GM23248 (cell line): ENCODE results near the gene DENND11. TPM values are rescaled to one million over a fixed set of nuclear protein-coding genes. Genes with fewer than 3 reads are reported as not detected.

Experiments
- DNase-seq: peaks from one replicate; pipeline ENCODE4 v3.0.0-alpha.2; 2015
- H2AFZ ChIP-seq: fragments of 200-600 bp; sonication (generic); 2 replicates; pipeline ENCODE4 v1.6.1; 2016; ENCODE audit warnings: antibody characterized with exemption
- H3F3A ChIP-seq: fragments of 200-600 bp; sonication (generic); 2 replicates; pipeline ENCODE4 v1.6.1; 2016; ENCODE audit warnings: mild to moderate bottlenecking, antibody characterized with exemption, mixed run types; ENCODE audit not compliant: insufficient read depth
- H3K27ac ChIP-seq: fragments of 200-600 bp; sonication (generic); 2 replicates; pipeline ENCODE4 v1.5.1; 2016; ENCODE audit warnings: mild to moderate bottlenecking
- H3K27me3 ChIP-seq: fragments of 200-600 bp; sonication (generic); replicated peaks from 2 replicates; pipeline ENCODE4 v1.6.1; 2016; ENCODE audit warnings: mild to moderate bottlenecking; ENCODE audit not compliant: insufficient read depth
- H3K36me3 ChIP-seq: fragments of 200-600 bp; sonication (generic); 2 replicates; pipeline ENCODE4 v1.6.1; 2016; ENCODE audit warnings: low read depth, mild to moderate bottlenecking
- H3K4me1 ChIP-seq: fragments of 200-600 bp; sonication (generic); 2 replicates; pipeline ENCODE4 v1.6.1; 2016; ENCODE audit warnings: mild to moderate bottlenecking; ENCODE audit not compliant: insufficient read depth
- H3K4me2 ChIP-seq: fragments of 200-600 bp; sonication (generic); one replicate; pipeline ENCODE4 v1.6.1; 2016; ENCODE audit warnings: mild to moderate bottlenecking; ENCODE audit not compliant: unreplicated experiment
- H3K4me3 ChIP-seq: fragments of 200-600 bp; sonication (generic); 2 replicates; pipeline ENCODE4 v1.5.1; 2016; ENCODE audit warnings: mild to moderate bottlenecking
- H3K79me2 ChIP-seq: fragments of 200-600 bp; sonication (generic); 2 replicates; pipeline ENCODE4 v1.6.1; 2016; ENCODE audit warnings: mild to moderate bottlenecking; ENCODE audit not compliant: insufficient read depth
- H3K9ac ChIP-seq: fragments of 200-600 bp; sonication (generic); 2 replicates; pipeline ENCODE4 v1.6.1; 2016; ENCODE audit warnings: mild to moderate bottlenecking
- H3K9me2 ChIP-seq: fragments of 200-600 bp; sonication (generic); 2 replicates; pipeline ENCODE4 v1.6.1; 2016; ENCODE audit warnings: mixed run types, mild to moderate bottlenecking, moderate library complexity; ENCODE audit not compliant: insufficient read depth
- H3K9me3 ChIP-seq: fragments of 200-600 bp; sonication (generic); one replicate; pipeline ENCODE4 v1.6.1; 2017; ENCODE audit warnings: low read depth
- H4K20me1 ChIP-seq: fragments of 200-600 bp; sonication (generic); 2 replicates; pipeline ENCODE4 v1.6.0; 2016; ENCODE audit not compliant: insufficient read depth
- EZH2 ChIP-seq: fragments of 200-600 bp; sonication (generic); IDR thresholded peaks from 2 replicates; pipeline ENCODE4 v1.6.1; 2018; ENCODE audit warnings: antibody characterized with exemption, mild to moderate bottlenecking; ENCODE audit not compliant: insufficient read depth, poor library complexity, severe bottlenecking
- EZH2phosphoT487 ChIP-seq: fragments of 200-600 bp; sonication (generic); IDR thresholded peaks from 2 replicates; pipeline ENCODE4 v1.6.1; 2018; ENCODE audit warnings: antibody characterized with exemption, moderate library complexity, mild to moderate bottlenecking, low read depth; ENCODE audit not compliant: insufficient read depth
- WGBS, 2 experiments: methylation state at CpG; one replicate each; pipeline ENCODE4 v1.1.6; 2015 to 2017; ENCODE audit warnings: low lambda C conversion rate in 2 of 2, low coverage in 1 of 2; ENCODE audit errors: missing lambda C conversion rate in 2 of 2; 5-methylcytosine and 5-hydroxymethylcytosine counted together
- in situ Hi-C: fragments of 300-500 bp; cut with MboI; formaldehyde crosslinking; loops from 2 replicates; pipeline ENCODE4 v1.15.0; 2020
- polyA plus RNA-seq: library from polyadenylated mRNA; unstranded; fragments of >200 nt; fragmentation: Nextera tagmentation; extraction: Ambion mirVana; gene quantifications from 2 replicates; pipeline ENCODE4 v1.2.1, GENCODE V29; 2016
- total RNA-seq: library from RNA; depleted of rRNA; stranded (reverse); fragments of >200 nt; shearing (Covaris generic); gene quantifications from 2 replicates; pipeline ENCODE4 v1.2.3, GENCODE V29; 2014

DENND11 gene
- total and polyA plus RNA-seq, 2 experiments from 2014 or later: 0.43 to 3.0 TPM

GRCh38 chr7:141664450-141664849 is 37.5 kb downstream of the DENND11 start:
- Histone ChIP-seq H3K4me3 (no peak overlapping the region), H4K20me1 (no peaks in the 10 kb centered on the region), H3F3A (no peaks in the 10 kb centered on the region), H3K79me2 (no peaks in the 10 kb centered on the region), H3K9ac (no peak overlapping the region), H3K4me2 (no peak overlapping the region), H3K36me3 (peaks cover 5% of the 10 kb centered on the region; the same call in 1 of the 2 replicates), H3K27me3 (no peaks in the 10 kb centered on the region), H2AFZ (no peak overlapping the region), H3K27ac (no peak overlapping the region), H3K4me1 (no peaks in the 10 kb centered on the region), H3K9me2 (no peaks in the 10 kb centered on the region), H3K9me3 (no peaks in the 10 kb centered on the region)
- in situ Hi-C loops: no loop called here
- 96 to 97% methylated on average over 6 of the region's 6 CpGs for WGBS, 2 experiments
- DNase-seq: no peak
- no peak for TF ChIP-seq EZH2phosphoT487

DNA sequence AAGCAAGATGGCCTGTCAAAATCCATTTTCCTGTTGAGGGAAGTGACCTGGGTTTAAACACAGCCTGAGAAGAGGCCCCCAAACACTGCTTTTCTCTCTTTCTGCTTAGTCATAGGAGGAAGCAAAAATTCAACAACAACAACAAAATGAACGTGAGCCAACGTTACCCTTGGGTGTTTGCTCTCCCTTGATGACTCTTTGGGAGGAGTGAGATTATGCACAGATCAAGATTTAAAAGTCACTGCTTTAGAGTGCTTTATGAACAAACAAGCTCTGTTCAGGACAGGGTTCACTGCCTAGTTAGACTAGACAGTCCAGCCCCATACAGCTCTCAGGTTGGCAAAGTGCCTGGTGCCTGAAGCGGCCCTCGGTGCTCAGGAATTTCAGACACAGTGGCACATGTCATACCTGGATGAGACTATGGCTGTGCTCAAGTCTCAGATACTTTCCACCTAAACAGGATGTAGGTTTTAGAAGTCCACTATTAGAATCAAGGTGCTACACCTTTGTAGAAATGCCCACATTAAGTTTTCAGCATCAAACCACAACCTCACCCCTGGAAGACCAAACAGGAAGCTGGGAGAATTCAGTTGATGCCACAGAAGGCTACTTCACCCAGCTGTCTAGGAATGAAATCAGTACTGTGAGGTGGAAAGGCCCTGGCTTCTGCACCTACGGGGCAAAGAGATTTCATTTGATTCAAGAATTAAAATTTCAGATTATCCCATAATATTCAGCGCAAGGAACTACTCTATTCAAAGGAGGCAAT is 38.7 kb downstream of the DENND11 start:
- no peaks in the 10 kb centered on the region for H3K9me3 ChIP-seq
- H3K9ac ChIP-seq: no peak overlapping the region
- H3K79me2 ChIP-seq: no peaks in the 10 kb centered on the region
- no peak for DNase-seq
- H4K20me1 ChIP-seq: no peaks in the 10 kb centered on the region
- H3K4me2 ChIP-seq: no peak overlapping the region
- H3K27ac ChIP-seq: no peak overlapping the region
- 78 to 88% methylated on average over 6 of the region's 6 CpGs for WGBS, 2 experiments
- H3K4me1 ChIP-seq: no peaks in the 10 kb centered on the region
- H3F3A ChIP-seq: no peaks in the 10 kb centered on the region
- peaks cover 5% of the 10 kb centered on the region; the same call in 1 of the 2 replicates for H3K36me3 ChIP-seq
- in situ Hi-C loops: no loop called here
- H3K9me2 ChIP-seq: no peaks in the 10 kb centered on the region
- H2AFZ ChIP-seq: no peak overlapping the region
- TF ChIP-seq EZH2: no peak
- no peak for TF ChIP-seq EZH2phosphoT487
- no peak overlapping the region for H3K4me3 ChIP-seq
- no peaks in the 10 kb centered on the region for H3K27me3 ChIP-seq

GRCh38 chr7:141660259-141660658 is 41.7 kb downstream of the DENND11 start:
- H3K9ac ChIP-seq: no peak overlapping the region
- no peaks in the 10 kb centered on the region for H3K9me3 ChIP-seq
- no peaks in the 10 kb centered on the region for H3K4me1 ChIP-seq
- peaks cover 5% of the 10 kb centered on the region; the same call in 1 of the 2 replicates for H3K36me3 ChIP-seq
- WGBS, 2 experiments: 88 to 90% methylated on average over 4 of the region's 4 CpGs
- no peaks in the 10 kb centered on the region for H4K20me1 ChIP-seq
- H3K27ac ChIP-seq: no peak overlapping the region
- H3F3A ChIP-seq: no peaks in the 10 kb centered on the region
- H3K27me3 ChIP-seq: no peaks in the 10 kb centered on the region
- TF ChIP-seq EZH2 (no peak), EZH2phosphoT487 (no peak)
- H3K4me3 ChIP-seq: no peak overlapping the region
- no peaks in the 10 kb centered on the region for H3K9me2 ChIP-seq
- H3K79me2 ChIP-seq: no peaks in the 10 kb centered on the region
- DNase-seq: no peak
- H2AFZ ChIP-seq: no peak overlapping the region
- H3K4me2 ChIP-seq: no peak overlapping the region
- in situ Hi-C loops: no loop called here

GRCh38 chr7:141659501-141659900 is 42.5 kb downstream of the DENND11 start:
- TF ChIP-seq EZH2phosphoT487: no peak
- no peak for TF ChIP-seq EZH2
- H3K79me2 ChIP-seq: no peaks in the 10 kb centered on the region
- H4K20me1 ChIP-seq: no peaks in the 10 kb centered on the region
- no peak overlapping the region for H3K9ac ChIP-seq
- no peak overlapping the region for H3K4me3 ChIP-seq
- in situ Hi-C loops: no loop called here
- H3K9me3 ChIP-seq: no peaks in the 10 kb centered on the region
- no peak for DNase-seq
- H3K27ac ChIP-seq: no peak overlapping the region
- no peaks in the 10 kb centered on the region for H3K4me1 ChIP-seq
- no peaks in the 10 kb centered on the region for H3F3A ChIP-seq
- no peaks in the 10 kb centered on the region for H3K9me2 ChIP-seq
- H3K36me3 ChIP-seq: peaks cover 5% of the 10 kb centered on the region; the same call in 1 of the 2 replicates
- WGBS, 2 experiments: 77% methylated on average over 6 of the region's 6 CpGs
- H3K4me2 ChIP-seq: no peak overlapping the region
- H3K27me3 ChIP-seq: no peaks in the 10 kb centered on the region
- no peak overlapping the region for H2AFZ ChIP-seq
